Fibroblast of skin of right quadriceps (primary cell): Measurements from ENCODE around the gene FAM199X.
"Not testable (repeated sequence)": the region's sequence is repeated elsewhere in the genome, so short reads cannot be mapped to it uniquely, and the experiment has no call there.

ENCODE experiments used
- DNase-seq: peaks from one replicate; pipeline ENCODE4 v3.0.0-alpha.2; 2013

FAM199X gene

DNA sequence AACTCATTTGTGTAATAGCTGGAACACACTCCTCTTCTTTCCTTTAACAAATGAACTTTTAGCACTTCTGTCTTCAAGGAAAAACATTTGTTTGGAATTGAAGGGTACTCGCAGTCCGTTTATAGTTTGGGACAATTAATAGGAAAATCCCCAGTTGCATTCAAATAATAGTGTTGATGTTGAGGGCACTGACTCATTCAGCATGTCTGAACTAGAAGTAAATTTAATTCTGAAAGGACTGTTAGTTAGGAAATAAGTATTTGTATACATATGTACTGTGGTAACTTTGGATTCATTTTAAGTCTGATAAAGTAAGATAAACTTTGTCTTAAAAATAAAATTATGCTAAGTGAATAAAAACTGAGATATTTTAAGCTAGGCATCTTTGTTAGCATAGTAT lies 27.2 kb downstream of the FAM199X start:
- no peak for DNase-seq

GRCh38 chrX:104195013-104195412 lies 28.8 kb downstream of the FAM199X start:
- DNase-seq: no peak

DNA sequence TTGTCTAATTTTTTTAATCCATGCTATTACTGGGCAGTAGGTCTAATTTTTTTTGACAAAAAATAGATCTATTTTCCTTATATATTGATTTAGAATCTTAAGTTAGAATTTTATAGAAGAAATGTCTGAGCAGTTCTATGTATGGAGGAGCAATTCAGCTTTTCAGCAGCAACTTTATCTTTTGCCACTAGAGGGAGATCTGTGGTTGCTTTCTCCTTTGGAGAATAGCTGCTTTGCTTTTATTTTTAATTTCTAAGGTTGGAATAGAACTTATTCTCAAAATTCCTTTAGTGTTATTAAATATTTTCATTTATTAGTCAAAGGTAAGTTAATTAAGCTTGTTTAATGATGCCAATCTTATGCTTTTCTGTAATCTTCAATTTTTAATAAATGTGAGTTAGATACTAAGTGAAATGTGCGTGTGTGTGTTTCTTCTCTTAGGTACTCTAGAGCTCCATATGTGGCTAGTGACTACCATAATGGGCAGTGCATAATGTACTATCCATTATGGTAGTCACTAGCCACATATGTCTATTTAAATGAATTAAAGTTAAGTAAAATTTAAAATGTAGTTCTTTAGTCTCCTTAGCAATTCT lies 29.3 kb downstream of the FAM199X start:
- DNase-seq: peak; percentile 17

- DNase-seq: no peak
Observed at GRCh38 chrX:104205548-104205947, 39.3 kb downstream of the FAM199X start.

GRCh38 chrX:104211187-104211586 lies 44.9 kb downstream of the FAM199X start:
- no peak for DNase-seq

DNA sequence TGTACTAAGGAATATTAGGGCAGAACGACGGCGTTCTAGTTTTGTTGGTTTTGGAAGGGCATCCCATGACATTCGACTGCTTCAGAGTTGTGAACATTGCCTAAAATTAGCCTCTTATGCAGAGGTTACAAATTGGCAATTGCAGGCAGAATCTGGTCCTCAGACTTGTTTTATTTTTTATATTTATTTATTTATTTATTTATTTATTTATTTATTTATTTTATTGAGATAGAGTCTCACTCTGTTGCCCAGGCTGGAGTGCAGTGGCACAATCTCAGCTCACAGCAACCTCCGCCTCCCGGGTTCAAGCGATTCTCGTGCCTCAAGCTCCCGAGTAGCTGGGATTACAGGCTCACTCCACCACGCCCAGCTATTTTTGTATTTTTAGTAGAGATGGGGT lies 63.8 kb downstream of the FAM199X start:
- DNase-seq: not testable (repeated sequence)
